Gastrocnemius medialis (tissue), 4 donors: ENCODE data around the gene CDK9.

ENCODE experiments used
- CTCF ChIP-seq, 5 experiments: fragments of 450-650 bp in 3 of 5; fragments of 200-600 bp in 2 of 5; sonication (generic) in 2 of 5; IDR thresholded peaks in 4 of 5; conservative IDR thresholded peaks in 1 of 5; 1 replicate in 4 of 5; 2 replicates in 1 of 5; pipeline ENCODE4 v1.5.1; 2016 to 2019; ENCODE audit warnings: antibody characterized with exemption in 5 of 5, mild to moderate bottlenecking in 3 of 5, moderate library complexity in 3 of 5
- POLR2A ChIP-seq, 2 donors: fragments of 450-650 bp; IDR thresholded peaks; one replicate each; pipeline ENCODE4 v1.6.1; 2017; ENCODE audit warnings: antibody characterized with exemption in 2 of 2, mild to moderate bottlenecking in 2 of 2, moderate library complexity in 2 of 2

- TF ChIP-seq CTCF (IDR thresholded peaks at IDR 0.05 in 4 of 5, conservative IDR thresholded peaks at IDR 0.05 in 1 of 5) (peak in 1 of 5 experiments; percentile 16), POLR2A (IDR thresholded peaks at IDR 0.05) (no peak)
Measured at GRCh38 chr9:127805620-127806019, 19.8 kb downstream of the CDK9 start.
